CD8-positive, alpha-beta memory T cell (primary cell): ENCODE data around the gene PRKAG3. TPM values are rescaled to one million over a fixed set of nuclear protein-coding genes. Genes with fewer than 3 reads are reported as not detected.

Source experiments
- CTCF ChIA-PET: fragments of 350-600 bp; sonication (Branson Sonifier 250); formaldehyde crosslinking; loops from one replicate; lab custom pipeline; 2021; ENCODE audit warnings: antibody characterized with exemption; lab: Charles Lee
- POLR2A ChIA-PET: fragments of 350-600 bp; sonication (Branson Sonifier 250); formaldehyde crosslinking; loops from one replicate; lab custom pipeline; 2021; ENCODE audit warnings: antibody characterized with exemption; lab: Charles Lee
- DNase-seq, 5 donors: peaks; one replicate each; pipeline versions ENCODE4 v3.0.0 to v3.0.0-alpha.2; 2020 to 2022; ENCODE audit warnings: mixed read lengths in 1 of 5
- H3K27ac ChIP-seq: one replicate; pipeline ENCODE4 v1.7.0; 2013; ENCODE audit warnings: low read depth, mild to moderate bottlenecking, low read length, moderate library complexity
- H3K27me3 ChIP-seq: 2 replicates; pipeline ENCODE4 v1.7.0; 2013; ENCODE audit warnings: low read length, mild to moderate bottlenecking; ENCODE audit not compliant: insufficient read depth, poor library complexity, severe bottlenecking
- H3K36me3 ChIP-seq: 2 replicates; pipeline ENCODE4 v1.7.0; 2013; ENCODE audit warnings: mild to moderate bottlenecking, low read length, moderate library complexity; ENCODE audit not compliant: insufficient read depth
- H3K4me1 ChIP-seq: 2 replicates; pipeline ENCODE4 v1.7.0; 2013; ENCODE audit warnings: mild to moderate bottlenecking, low read length, moderate library complexity; ENCODE audit not compliant: insufficient read depth
- H3K4me3 ChIP-seq: 2 replicates; pipeline ENCODE4 v1.7.0; 2013; ENCODE audit warnings: mild to moderate bottlenecking, low read length
- H3K9me3 ChIP-seq: 2 replicates; pipeline ENCODE4 v1.7.0; 2013; ENCODE audit warnings: mild to moderate bottlenecking, low read length
- H3K27ac Mint-ChIP-seq, 8 donors: one replicate each; pipeline ENCODE4 v1.8.0; 2020 to 2021; ENCODE audit warnings: mixed read lengths in 8 of 8, mild to moderate bottlenecking in 6 of 8, inconsistent platforms in 3 of 8, moderate library complexity in 3 of 8
- H3K27me3 Mint-ChIP-seq, 2 donors: one replicate each; pipeline ENCODE4 v1.8.0; 2020 to 2021; ENCODE audit warnings: mixed read lengths in 2 of 2, mild to moderate bottlenecking in 1 of 2, moderate library complexity in 1 of 2
- H3K36me3 Mint-ChIP-seq, 3 donors: one replicate each; pipeline ENCODE4 v1.8.0; 2020 to 2021; ENCODE audit warnings: mixed read lengths in 3 of 3, inconsistent platforms in 1 of 3, mild to moderate bottlenecking in 1 of 3
- H3K4me1 Mint-ChIP-seq, 3 donors: one replicate each; pipeline ENCODE4 v1.8.0; 2020 to 2021; ENCODE audit warnings: mixed read lengths in 3 of 3, inconsistent platforms in 1 of 3, mild to moderate bottlenecking in 1 of 3
- H3K4me3 Mint-ChIP-seq, 7 donors: one replicate each; pipeline ENCODE4 v1.8.0; 2020 to 2021; ENCODE audit warnings: mixed read lengths in 7 of 7, mild to moderate bottlenecking in 6 of 7, moderate library complexity in 4 of 7, inconsistent platforms in 2 of 7
- H3K9me3 Mint-ChIP-seq, 5 donors: one replicate each; pipeline ENCODE4 v1.8.0; 2020 to 2022; ENCODE audit warnings: mixed read lengths in 5 of 5, mild to moderate bottlenecking in 3 of 5, moderate library complexity in 2 of 5, inconsistent platforms in 1 of 5
- polyA plus RNA-seq: library from polyadenylated mRNA; unstranded; fragments of 300-500 nt; fragmentation: Illumina TruSeq; gene quantifications from one replicate; pipeline ENCODE4 v1.2.3, GENCODE V29; 2021
- total RNA-seq, 2 experiments: library from RNA; stranded (reverse); gene quantifications; one replicate each; pipeline ENCODE4 v1.2.3, GENCODE V29; 2021

The PRKAG3 gene
- total RNA-seq (not detected), polyA plus RNA-seq (not detected)

GRCh38 chr2:218831378-218831990, at the start of gene PRKAG3:
Gene PRKAG3 (minus strand): TSS chr2:218831803.
- no peaks in the 10 kb centered on the region for H3K36me3 Mint-ChIP-seq
- no peaks in the 10 kb centered on the region for H3K36me3 ChIP-seq
- H3K4me1 ChIP-seq = no peaks in the 10 kb centered on the region
- no peak within 1 kb of the TSS for H3K27ac ChIP-seq
- ChIA-PET POLR2A (no interaction called here), CTCF (no interaction called here)
- no peaks in the 10 kb centered on the region for H3K4me1 Mint-ChIP-seq
- no peak within 1 kb of the TSS for H3K4me3 ChIP-seq
- peaks cover 4% of the 10 kb centered on the region for H3K27me3 ChIP-seq
- peaks cover 0 to 2% (median 0%) of the 10 kb centered on the region in 5 donors for H3K9me3 Mint-ChIP-seq
- H3K27me3 Mint-ChIP-seq = peaks cover 35 to 76% of the 10 kb centered on the region in 2 donors
- H3K9me3 ChIP-seq = no peaks in the 10 kb centered on the region
- no peak for DNase-seq
- H3K4me3 Mint-ChIP-seq = no peak within 1 kb of the TSS
- no peak within 1 kb of the TSS for H3K27ac Mint-ChIP-seq

DNA sequence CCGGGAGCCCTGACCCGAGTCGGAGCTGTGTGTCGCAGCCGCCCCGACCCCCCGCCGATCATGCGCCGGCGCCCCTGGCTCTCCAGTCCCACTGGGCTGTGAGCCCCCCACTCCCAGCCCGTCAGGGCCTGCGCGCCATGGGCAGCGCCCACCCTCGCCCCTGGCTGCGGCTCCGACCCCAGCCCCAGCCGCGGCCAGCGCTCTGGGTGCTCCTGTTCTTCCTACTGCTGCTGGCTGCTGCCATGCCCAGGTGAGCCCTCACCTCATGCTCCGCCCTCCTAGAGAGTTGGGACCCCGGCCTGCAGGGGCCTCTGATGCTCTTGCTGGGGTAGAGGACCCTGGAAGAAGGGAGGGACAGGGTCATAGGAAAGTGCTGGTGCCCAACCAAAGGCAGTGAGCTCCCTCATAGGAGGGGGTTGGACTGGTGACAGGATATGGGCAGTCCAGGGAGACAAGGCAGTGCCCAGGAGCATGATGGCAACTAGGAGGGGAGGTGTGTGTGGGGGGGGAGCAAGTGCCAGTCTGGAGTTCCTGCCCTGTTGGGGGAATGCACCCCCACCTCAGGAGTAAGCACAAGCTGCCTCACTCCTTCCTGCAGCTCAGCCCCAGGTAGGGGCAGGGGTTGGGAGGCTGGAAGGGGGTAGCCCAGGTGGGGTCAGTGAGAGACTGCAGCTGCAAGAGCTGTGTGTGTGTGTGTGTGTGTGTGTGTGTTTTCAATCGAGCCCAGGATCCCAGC, 49.4 kb upstream of the PRKAG3 start:
- Mint-ChIP-seq H3K4me1 (peaks cover 39 to 67% (median 53%) of the 10 kb centered on the region in 3 donors), H3K27me3 (peaks cover 5 to 19% of the 10 kb centered on the region in 2 donors)
- H3K4me3 ChIP-seq = peak overlapping the region; percentile 40

GRCh38 chr2:218880102-218880858, 48.7 kb upstream of the PRKAG3 start, which contains the start of gene WNT10A:
Gene WNT10A (plus strand): TSS chr2:218880852. CDS start chr2:218880996, 144 bp downstream.
- Histone ChIP-seq H3K4me3 (peak within 1 kb of the TSS; percentile 40), H3K27me3 (no peaks in the 10 kb centered on the region), H3K36me3 (no peaks in the 10 kb centered on the region), H3K9me3 (no peaks in the 10 kb centered on the region), H3K4me1 (peaks cover 42% of the 10 kb centered on the region), H3K27ac (peak within 1 kb of the TSS; percentile 31)
- Mint-ChIP-seq H3K36me3 (no peaks in the 10 kb centered on the region), H3K9me3 (no peaks in the 10 kb centered on the region), H3K27me3 (peaks cover 12 to 21% of the 10 kb centered on the region in 2 donors), H3K27ac (peak within 1 kb of the TSS; percentile 83 to 96 (median 94)), H3K4me3 (peak within 1 kb of the TSS; percentile 75 to 93 (median 86)), H3K4me1 (peaks cover 39 to 62% (median 53%) of the 10 kb centered on the region in 3 donors)
- POLR2A ChIA-PET = interaction anchor here (0.9 to 7.7 kb wide), 2 partner anchors 11 to 14 kb away, joined by 3 to 130 read pairs; no protein-coding TSS in a partner anchor
- CTCF ChIA-PET = interaction anchor here (1.0 to 23.1 kb wide), 7 partner anchors 11 to 292 kb away, joined by 3 to 1010 read pairs (median 3); partner anchors contain the start of genes BCS1L and ZNF142
- peak; percentile 83 to 96 (median 84) for DNase-seq

More for the DNA sequence above, 49.4 kb upstream of the PRKAG3 start:
- peak in 1 of 5 donors; percentile 51 for DNase-seq
- Mint-ChIP-seq H3K9me3 (no peaks in the 10 kb centered on the region), H3K4me3 (peak overlapping the region; percentile 7 to 90 (median 78)), H3K36me3 (no peaks in the 10 kb centered on the region), H3K27ac (peak overlapping the region; percentile 19 to 95 (median 78))
- Histone ChIP-seq H3K9me3 (no peaks in the 10 kb centered on the region), H3K36me3 (no peaks in the 10 kb centered on the region), H3K27ac (peak overlapping the region; percentile 31), H3K27me3 (no peaks in the 10 kb centered on the region), H3K4me1 (peaks cover 42% of the 10 kb centered on the region)
- ChIA-PET POLR2A (interaction anchor here (7.7 kb wide), 1 partner anchor 14 kb away, joined by 130 read pairs; no protein-coding TSS in a partner anchor), CTCF (interaction anchor here (0.9 to 23.1 kb wide), 5 partner anchors 9 to 291 kb away, joined by 3 to 1010 read pairs (median 3); partner anchors contain the start of genes BCS1L and ZNF142)

DNA sequence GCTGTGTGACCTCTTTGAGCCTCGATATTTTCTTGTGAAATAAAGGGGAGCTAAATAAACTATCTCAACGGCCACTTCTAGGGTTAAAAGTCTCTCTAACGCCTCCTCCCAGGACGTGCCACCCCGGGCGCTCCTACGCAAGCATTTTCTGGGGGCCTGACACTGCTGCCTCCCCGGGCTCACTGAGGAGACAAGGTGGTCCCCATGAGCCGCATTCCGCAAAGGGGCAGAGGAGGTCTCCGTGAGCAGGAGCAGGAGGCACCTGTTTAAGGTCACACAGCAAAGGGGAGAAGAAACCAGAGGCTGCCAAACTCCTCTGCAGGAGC, 48.1 kb upstream of the PRKAG3 start:
- peak overlapping the region; percentile 75 to 93 (median 86) for H3K4me3 Mint-ChIP-seq
- H3K36me3 Mint-ChIP-seq = no peaks in the 10 kb centered on the region
- H3K9me3 ChIP-seq = no peaks in the 10 kb centered on the region
- DNase-seq = no peak
- ChIA-PET CTCF (interaction anchor here (1.0 to 23.1 kb wide), 6 partner anchors 11 to 293 kb away, joined by 3 to 1010 read pairs (median 4); no protein-coding TSS in a partner anchor), POLR2A (interaction anchor here (0.9 to 7.7 kb wide), 2 partner anchors 10 to 15 kb away, joined by 3 to 130 read pairs; no protein-coding TSS in a partner anchor)
- peak overlapping the region; percentile 31 for H3K27ac ChIP-seq
- H3K4me3 ChIP-seq = peak overlapping the region; percentile 40
- no peaks in the 10 kb centered on the region for H3K36me3 ChIP-seq
- peaks cover 2% of the 10 kb centered on the region for H3K27me3 ChIP-seq
- peaks cover 36 to 56% (median 52%) of the 10 kb centered on the region in 3 donors for H3K4me1 Mint-ChIP-seq
- peaks cover 42% of the 10 kb centered on the region for H3K4me1 ChIP-seq
- H3K27me3 Mint-ChIP-seq = peaks cover 14 to 22% of the 10 kb centered on the region in 2 donors
- no peaks in the 10 kb centered on the region for H3K9me3 Mint-ChIP-seq
- peak overlapping the region; percentile 83 to 96 (median 94) for H3K27ac Mint-ChIP-seq

DNA sequence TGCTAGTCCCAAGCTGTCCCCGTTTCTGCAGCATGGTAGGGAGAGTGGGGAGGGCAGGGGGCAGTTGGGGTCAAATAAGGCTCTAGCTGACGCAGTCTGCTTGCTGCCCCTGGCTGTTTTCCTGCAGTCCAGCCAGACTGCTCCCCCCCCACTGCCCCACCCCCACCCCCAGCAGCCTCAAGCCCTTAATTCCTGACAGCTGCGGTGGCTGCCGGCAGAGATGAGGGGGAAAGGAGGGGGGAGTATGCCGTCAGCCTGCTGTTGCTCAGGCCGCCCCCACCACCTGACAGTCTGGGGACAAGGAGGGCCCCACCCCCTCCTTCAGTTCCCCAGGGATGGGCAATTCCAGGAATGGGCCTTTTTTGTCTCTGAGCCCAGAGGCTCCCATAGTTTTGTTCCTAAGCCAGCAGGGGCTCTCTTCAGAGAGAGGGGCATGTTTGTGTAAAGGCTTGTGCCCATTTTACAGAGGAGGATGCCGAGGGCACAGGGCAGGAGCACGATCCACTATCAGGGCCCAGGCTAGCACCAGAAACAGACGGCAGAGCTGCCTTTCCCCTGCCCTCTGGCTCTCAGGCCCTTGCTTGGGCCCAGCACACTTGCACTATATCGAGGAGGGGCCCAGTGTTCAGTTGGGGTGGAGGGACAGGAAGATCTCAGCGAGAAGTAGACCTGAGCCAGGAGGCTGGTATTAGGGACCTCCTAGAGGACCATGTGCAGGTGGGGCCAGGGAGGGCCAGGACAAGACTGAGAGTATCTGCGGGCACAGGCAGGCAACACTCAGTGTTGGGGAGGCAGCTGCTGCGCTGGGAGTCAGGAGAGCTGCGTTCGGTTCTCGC, 47.5 kb upstream of the PRKAG3 start:
- Histone ChIP-seq H3K9me3 (no peaks in the 10 kb centered on the region), H3K36me3 (no peaks in the 10 kb centered on the region), H3K27ac (peak overlapping the region; percentile 31), H3K4me3 (peak overlapping the region; percentile 40), H3K27me3 (peaks cover 7% of the 10 kb centered on the region), H3K4me1 (peaks cover 42% of the 10 kb centered on the region)
- ChIA-PET CTCF (interaction anchor here (1.0 to 23.1 kb wide), 5 partner anchors 8 to 31 kb away, joined by 3 to 1010 read pairs (median 4); no protein-coding TSS in a partner anchor), POLR2A (interaction anchor here (0.9 to 7.7 kb wide), 2 partner anchors 10 to 16 kb away, joined by 3 to 130 read pairs; no protein-coding TSS in a partner anchor)
- peak overlapping the region; percentile 75 to 93 (median 86) for H3K4me3 Mint-ChIP-seq
- H3K36me3 Mint-ChIP-seq = no peaks in the 10 kb centered on the region
- peaks cover 34 to 53% (median 46%) of the 10 kb centered on the region in 3 donors for H3K4me1 Mint-ChIP-seq
- H3K27me3 Mint-ChIP-seq = peaks cover 20 to 27% of the 10 kb centered on the region in 2 donors
- DNase-seq = peak in 1 of 5 donors; percentile 23
- no peaks in the 10 kb centered on the region for H3K9me3 Mint-ChIP-seq
- H3K27ac Mint-ChIP-seq = peak overlapping the region; percentile 57 to 96 (median 94)

DNA sequence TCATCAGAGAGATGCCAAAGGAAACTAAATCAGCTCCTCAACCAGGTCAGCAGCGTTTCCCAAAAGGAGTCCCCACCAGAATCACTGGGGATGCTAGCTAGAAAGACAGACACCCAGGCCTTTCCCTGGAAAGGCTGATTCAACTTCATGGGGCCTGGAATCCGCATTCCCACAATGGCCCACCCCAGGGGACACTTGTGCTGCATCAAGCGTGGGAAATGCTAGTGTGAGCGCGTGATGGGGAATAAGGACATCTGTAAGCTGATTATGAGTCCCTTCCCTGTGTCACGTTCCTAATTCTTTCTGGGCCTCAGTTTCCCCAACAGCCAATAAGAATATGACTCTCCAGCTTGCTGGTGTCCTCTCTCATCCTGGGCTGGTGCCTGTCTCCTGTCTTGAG, 46.9 kb upstream of the PRKAG3 start:
- H3K27me3 Mint-ChIP-seq = peaks cover 21 to 27% of the 10 kb centered on the region in 2 donors
- H3K9me3 Mint-ChIP-seq = no peaks in the 10 kb centered on the region
- Histone ChIP-seq H3K27ac (no peak overlapping the region), H3K9me3 (no peaks in the 10 kb centered on the region), H3K36me3 (no peaks in the 10 kb centered on the region), H3K4me1 (peaks cover 42% of the 10 kb centered on the region), H3K27me3 (peaks cover 11% of the 10 kb centered on the region), H3K4me3 (no peak overlapping the region)
- DNase-seq = peak in 1 of 5 donors; percentile 41
- POLR2A ChIA-PET = interaction anchor here (7.7 kb wide), 1 partner anchor 16 kb away, joined by 130 read pairs; no protein-coding TSS in a partner anchor
- H3K4me3 Mint-ChIP-seq = peak overlapping the region in 1 of 7 donors; percentile 48
- no peaks in the 10 kb centered on the region for H3K36me3 Mint-ChIP-seq
- CTCF ChIA-PET = interaction anchor here (1.6 to 23.1 kb wide), 5 partner anchors 8 to 102 kb away, joined by 4 to 1010 read pairs (median 19); no protein-coding TSS in a partner anchor
- H3K27ac Mint-ChIP-seq = peak overlapping the region in 3 of 8 donors; percentile 23 to 72 (median 53)
- peaks cover 35 to 51% (median 45%) of the 10 kb centered on the region in 3 donors for H3K4me1 Mint-ChIP-seq
